Measurements from ENCODE around the gene GRHL1.

GRCh38 chr2:10004401-10004800, 52.9 kb downstream of the GRHL1 start:
- TF ChIP-seq, protein P1, sequence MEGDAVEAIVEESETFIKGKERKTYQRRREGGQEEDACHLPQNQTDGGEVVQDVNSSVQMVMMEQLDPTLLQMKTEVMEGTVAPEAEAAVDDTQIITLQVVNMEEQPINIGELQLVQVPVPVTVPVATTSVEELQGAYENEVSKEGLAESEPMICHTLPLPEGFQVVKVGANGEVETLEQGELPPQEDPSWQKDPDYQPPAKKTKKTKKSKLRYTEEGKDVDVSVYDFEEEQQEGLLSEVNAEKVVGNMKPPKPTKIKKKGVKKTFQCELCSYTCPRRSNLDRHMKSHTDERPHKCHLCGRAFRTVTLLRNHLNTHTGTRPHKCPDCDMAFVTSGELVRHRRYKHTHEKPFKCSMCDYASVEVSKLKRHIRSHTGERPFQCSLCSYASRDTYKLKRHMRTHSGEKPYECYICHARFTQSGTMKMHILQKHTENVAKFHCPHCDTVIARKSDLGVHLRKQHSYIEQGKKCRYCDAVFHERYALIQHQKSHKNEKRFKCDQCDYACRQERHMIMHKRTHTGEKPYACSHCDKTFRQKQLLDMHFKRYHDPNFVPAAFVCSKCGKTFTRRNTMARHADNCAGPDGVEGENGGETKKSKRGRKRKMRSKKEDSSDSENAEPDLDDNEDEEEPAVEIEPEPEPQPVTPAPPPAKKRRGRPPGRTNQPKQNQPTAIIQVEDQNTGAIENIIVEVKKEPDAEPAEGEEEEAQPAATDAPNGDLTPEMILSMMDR (IDR thresholded peaks at IDR 0.05) = no peak
- no peak for TF ChIP-seq POLR2A (IDR thresholded peaks at IDR 0.05)
